ENCODE measurements around the gene MINDY4.

MINDY4 gene

DNA sequence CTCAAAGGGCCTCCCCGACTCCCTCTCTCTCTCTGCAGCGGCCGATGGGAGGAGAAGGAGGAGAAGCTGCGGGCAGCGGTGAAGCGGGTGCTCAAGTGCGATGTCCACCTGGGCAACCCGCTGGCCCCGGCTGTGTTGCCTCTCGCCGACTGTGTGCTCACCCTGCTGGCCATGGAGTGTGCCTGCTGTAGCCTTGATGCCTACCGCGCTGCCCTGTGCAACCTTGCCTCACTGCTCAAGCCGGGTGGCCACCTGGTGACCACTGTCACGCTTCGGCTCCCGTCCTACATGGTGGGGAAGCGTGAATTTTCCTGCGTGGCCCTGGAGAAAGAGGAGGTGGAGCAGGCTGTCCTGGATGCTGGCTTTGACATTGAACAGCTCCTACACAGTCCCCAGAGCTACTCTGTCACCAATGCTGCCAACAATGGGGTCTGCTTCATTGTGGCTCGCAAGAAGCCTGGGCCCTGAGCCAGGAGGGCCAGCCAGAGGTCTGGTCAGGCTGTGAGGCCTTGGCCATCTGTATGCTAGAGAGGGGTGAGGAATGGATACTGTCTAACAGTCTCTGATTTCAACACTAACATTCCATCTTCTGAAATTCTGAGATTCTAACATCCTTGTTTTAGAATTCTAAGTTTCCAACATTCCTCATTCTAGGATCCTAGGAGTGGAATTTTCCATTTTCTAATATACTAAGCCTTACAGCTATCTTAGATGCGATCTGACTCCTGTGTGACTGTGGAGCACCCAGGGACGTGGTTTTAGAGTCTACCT is 15.6 kb upstream of the MINDY4 start (continued):
- TF ChIP-seq REPIN1 (tag by site-specific recombination; IDR thresholded peaks at IDR 0.05; ENCODE audit: low read depth): no peak
- TF ChIP-seq, protein P1, sequence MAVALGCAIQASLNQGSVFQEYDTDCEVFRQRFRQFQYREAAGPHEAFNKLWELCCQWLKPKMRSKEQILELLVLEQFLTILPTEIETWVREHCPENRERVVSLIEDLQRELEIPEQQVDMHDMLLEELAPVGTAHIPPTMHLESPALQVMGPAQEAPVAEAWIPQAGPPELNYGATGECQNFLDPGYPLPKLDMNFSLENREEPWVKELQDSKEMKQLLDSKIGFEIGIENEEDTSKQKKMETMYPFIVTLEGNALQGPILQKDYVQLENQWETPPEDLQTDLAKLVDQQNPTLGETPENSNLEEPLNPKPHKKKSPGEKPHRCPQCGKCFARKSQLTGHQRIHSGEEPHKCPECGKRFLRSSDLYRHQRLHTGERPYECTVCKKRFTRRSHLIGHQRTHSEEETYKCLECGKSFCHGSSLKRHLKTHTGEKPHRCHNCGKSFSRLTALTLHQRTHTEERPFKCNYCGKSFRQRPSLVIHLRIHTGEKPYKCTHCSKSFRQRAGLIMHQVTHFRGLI (tag by site-specific recombination; IDR thresholded peaks at IDR 0.05): no peak
- TF ChIP-seq KLF1 (tag by site-specific recombination; IDR thresholded peaks at IDR 0.05): no peak

DNA sequence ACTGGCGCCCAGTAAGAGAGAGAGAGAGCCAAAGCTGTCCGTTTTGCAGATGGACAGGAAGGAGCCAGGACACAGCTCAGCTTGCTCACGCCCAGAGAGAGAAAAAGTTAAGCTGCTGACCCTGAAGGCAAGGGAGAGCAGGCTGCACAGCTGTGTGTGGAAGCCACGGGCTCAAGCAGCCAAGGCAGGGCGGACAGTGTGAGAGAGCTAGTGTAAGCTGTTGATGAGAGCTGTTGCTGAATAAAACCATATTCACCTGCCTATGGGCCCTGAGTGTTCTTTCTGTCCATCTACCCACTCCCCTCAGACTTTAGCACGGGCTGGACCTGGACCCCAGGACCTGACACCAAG is 13.9 kb upstream of the MINDY4 start:
- H3K27ac ChIP-seq (ENCODE audit: extremely low read depth, low read depth, low read length): no peak overlapping the region
- no peaks in the 10 kb centered on the region for H3K9me3 ChIP-seq (ENCODE audit: control insufficient read depth, insufficient read depth, low read depth, low read length)
- ChIA-PET POLR2A (no interaction called here), CTCF (interaction anchor here (0.5 to 2.7 kb wide), 3 partner anchors 8 to 42 kb away, joined by 3 to 6 read pairs (median 4); no protein-coding TSS in a partner anchor)
- no peak overlapping the region for H3K4me3 ChIP-seq (ENCODE audit: low read depth, low read length)
- no peaks in the 10 kb centered on the region for H3K4me1 ChIP-seq (ENCODE audit: control insufficient read depth, insufficient read depth, low read length)
- TF ChIP-seq ZNF48 (tag by site-specific recombination; IDR thresholded peaks at IDR 0.05) (no peak), ZNF211 (tag by site-specific recombination; IDR thresholded peaks at IDR 0.05; ENCODE audit: low read depth) (no peak), ZNF433 (tag by site-specific recombination; IDR thresholded peaks at IDR 0.05; ENCODE audit: low read depth) (no peak), ZNF23 (tag by site-specific recombination; IDR thresholded peaks at IDR 0.05; ENCODE audit: borderline replicate concordance) (no peak), ZNF561 (tag by site-specific recombination; IDR thresholded peaks at IDR 0.05; ENCODE audit: borderline replicate concordance) (no peak), PRDM1 (tag by site-specific recombination; IDR thresholded peaks at IDR 0.05) (no peak), ZNF132 (tag by site-specific recombination; IDR thresholded peaks at IDR 0.05; ENCODE audit: borderline replicate concordance) (no peak), ZNF391 (tag by site-specific recombination; IDR thresholded peaks at IDR 0.05; ENCODE audit: borderline replicate concordance, low read depth) (no peak), ZNF473 (tag by site-specific recombination; IDR thresholded peaks at IDR 0.05) (no peak), ZNF335 (tag by site-specific recombination; conservative IDR thresholded peaks at IDR 0.05) (no peak), ZNF707 (tag by site-specific recombination; IDR thresholded peaks at IDR 0.05) (no peak)
- TF ChIP-seq, protein P2, sequence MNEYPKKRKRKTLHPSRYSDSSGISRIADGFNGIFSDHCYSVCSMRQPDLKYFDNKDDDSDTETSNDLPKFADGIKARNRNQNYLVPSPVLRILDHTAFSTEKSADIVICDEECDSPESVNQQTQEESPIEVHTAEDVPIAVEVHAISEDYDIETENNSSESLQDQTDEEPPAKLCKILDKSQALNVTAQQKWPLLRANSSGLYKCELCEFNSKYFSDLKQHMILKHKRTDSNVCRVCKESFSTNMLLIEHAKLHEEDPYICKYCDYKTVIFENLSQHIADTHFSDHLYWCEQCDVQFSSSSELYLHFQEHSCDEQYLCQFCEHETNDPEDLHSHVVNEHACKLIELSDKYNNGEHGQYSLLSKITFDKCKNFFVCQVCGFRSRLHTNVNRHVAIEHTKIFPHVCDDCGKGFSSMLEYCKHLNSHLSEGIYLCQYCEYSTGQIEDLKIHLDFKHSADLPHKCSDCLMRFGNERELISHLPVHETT (tag by site-specific recombination; IDR thresholded peaks at IDR 0.05): no peak
- TF ChIP-seq, protein P3, sequence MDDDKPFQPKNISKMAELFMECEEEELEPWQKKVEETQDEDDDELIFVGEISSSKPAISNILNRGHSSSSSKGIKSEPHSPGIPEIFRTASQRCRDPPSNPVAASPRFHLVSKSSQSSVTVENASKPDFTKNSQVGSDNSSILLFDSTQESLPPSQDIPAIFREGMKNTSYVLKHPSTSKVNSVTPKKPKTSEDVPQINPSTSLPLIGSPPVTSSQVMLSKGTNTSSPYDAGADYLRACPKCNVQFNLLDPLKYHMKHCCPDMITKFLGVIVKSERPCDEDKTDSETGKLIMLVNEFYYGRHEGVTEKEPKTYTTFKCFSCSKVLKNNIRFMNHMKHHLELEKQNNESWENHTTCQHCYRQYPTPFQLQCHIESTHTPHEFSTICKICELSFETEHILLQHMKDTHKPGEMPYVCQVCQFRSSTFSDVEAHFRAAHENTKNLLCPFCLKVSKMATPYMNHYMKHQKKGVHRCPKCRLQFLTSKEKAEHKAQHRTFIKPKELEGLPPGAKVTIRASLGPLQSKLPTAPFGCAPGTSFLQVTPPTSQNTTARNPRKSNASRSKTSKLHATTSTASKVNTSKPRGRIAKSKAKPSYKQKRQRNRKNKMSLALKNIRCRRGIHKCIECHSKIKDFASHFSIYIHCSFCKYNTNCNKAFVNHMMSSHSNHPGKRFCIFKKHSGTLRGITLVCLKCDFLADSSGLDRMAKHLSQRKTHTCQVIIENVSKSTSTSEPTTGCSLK (tag by site-specific recombination; IDR thresholded peaks at IDR 0.05): no peak
- TF ChIP-seq, protein P4, sequence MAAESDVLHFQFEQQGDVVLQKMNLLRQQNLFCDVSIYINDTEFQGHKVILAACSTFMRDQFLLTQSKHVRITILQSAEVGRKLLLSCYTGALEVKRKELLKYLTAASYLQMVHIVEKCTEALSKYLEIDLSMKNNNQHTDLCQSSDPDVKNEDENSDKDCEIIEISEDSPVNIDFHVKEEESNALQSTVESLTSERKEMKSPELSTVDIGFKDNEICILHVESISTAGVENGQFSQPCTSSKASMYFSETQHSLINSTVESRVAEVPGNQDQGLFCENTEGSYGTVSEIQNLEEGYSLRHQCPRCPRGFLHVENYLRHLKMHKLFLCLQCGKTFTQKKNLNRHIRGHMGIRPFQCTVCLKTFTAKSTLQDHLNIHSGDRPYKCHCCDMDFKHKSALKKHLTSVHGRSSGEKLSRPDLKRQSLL (tag by site-specific recombination; IDR thresholded peaks at IDR 0.05): no peak
- TF ChIP-seq, protein P5, sequence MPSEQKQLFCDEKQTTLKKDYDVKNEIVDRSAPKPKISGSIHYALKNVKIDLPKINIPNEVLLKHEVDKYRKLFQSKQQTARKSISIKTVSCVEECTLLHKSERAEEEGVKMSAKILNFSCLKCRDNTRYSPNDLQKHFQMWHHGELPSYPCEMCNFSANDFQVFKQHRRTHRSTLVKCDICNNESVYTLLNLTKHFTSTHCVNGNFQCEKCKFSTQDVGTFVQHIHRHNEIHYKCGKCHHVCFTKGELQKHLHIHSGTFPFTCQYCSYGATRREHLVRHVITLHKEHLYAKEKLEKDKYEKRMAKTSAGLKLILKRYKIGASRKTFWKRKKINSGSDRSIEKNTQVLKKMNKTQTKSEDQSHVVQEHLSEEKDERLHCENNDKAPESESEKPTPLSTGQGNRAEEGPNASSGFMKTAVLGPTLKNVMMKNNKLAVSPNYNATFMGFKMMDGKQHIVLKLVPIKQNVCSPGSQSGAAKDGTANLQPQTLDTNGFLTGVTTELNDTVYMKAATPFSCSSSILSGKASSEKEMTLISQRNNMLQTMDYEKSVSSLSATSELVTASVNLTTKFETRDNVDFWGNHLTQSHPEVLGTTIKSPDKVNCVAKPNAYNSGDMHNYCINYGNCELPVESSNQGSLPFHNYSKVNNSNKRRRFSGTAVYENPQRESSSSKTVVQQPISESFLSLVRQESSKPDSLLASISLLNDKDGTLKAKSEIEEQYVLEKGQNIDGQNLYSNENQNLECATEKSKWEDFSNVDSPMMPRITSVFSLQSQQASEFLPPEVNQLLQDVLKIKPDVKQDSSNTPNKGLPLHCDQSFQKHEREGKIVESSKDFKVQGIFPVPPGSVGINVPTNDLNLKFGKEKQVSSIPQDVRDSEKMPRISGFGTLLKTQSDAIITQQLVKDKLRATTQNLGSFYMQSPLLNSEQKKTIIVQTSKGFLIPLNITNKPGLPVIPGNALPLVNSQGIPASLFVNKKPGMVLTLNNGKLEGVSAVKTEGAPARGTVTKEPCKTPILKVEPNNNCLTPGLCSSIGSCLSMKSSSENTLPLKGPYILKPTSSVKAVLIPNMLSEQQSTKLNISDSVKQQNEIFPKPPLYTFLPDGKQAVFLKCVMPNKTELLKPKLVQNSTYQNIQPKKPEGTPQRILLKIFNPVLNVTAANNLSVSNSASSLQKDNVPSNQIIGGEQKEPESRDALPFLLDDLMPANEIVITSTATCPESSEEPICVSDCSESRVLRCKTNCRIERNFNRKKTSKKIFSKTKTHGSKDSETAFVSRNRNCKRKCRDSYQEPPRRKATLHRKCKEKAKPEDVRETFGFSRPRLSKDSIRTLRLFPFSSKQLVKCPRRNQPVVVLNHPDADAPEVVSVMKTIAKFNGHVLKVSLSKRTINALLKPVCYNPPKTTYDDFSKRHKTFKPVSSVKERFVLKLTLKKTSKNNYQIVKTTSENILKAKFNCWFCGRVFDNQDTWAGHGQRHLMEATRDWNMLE (tag by site-specific recombination; conservative IDR thresholded peaks at IDR 0.05; ENCODE audit: low read depth): no peak
- no peaks in the 10 kb centered on the region for H3K36me3 ChIP-seq (ENCODE audit: control insufficient read depth in 2 of 2, insufficient read depth in 1 of 2, low read length in 2 of 2)
